ENCODE data around the gene RFX3.

- TF ChIP-seq CTCF (IDR thresholded peaks at IDR 0.05) (no peak), POLR2A (IDR thresholded peaks at IDR 0.05) (no peak)
Observed at GRCh38 chr9:3541206-3541605, 15.4 kb upstream of the RFX3 start.

Measured in esophagus squamous epithelium (tissue), 4 donors.